ENCODE data around the gene CETN2.
"Not testable (repeated sequence)": the region's sequence is repeated elsewhere in the genome, so short reads cannot be mapped to it uniquely, and the experiment has no call there.

CETN2 gene

DNA sequence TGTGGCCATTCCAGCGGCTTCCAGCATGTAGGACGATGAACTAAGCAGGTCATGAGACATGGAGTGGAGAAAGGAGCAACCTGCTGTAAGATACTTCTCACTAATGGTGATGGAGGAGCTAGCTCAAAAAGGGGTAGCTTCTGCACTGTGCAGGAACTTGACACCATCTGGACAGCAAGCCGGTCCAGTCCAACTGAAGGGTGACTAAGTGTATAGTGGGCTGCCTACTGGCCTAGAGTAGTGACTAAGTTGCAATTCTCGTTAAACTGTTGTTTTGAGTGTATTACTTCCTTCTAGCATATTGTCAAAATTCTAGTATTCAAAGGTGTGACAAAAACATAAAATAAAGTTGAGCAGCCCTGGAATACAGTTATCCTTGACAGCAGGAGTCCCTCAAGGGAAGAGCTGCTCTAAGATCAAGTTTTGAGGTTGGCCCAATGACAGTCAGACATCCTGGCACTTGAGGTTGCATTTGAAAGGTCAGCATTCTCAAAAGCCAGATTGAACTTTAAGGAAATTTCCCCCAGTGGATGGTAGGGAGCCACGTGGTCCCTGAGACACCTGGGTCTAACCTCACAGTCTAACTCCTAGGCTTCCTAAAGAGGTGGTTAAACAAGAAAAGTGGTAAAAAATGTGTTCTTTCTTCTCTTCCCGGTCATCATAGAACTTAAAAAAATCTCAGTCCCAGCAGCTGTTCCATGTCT is 8.0 kb downstream of the CETN2 start:
- Histone ChIP-seq H3K27me3 (ENCODE audit: control insufficient read depth, insufficient read depth, low read length) (peaks cover 6% of the 10 kb centered on the region), H3K4me1 (ENCODE audit: control insufficient read depth, insufficient read depth, low read length) (no peaks in the 10 kb centered on the region), H3K27ac (ENCODE audit: low read depth, low read length) (no peak overlapping the region), H3K36me3 (ENCODE audit: control insufficient read depth, insufficient read depth, low read length) (no peaks in the 10 kb centered on the region), H3K9ac (ENCODE audit: low read length) (no peak overlapping the region), H3K4me3 (ENCODE audit: low read length) (no peak overlapping the region)

- no peaks in the 10 kb centered on the region for H3K36me3 ChIP-seq (ENCODE audit: control insufficient read depth, insufficient read depth, low read length)
Measured at GRCh38 chrX:152821145-152821765, 9.3 kb downstream of the CETN2 start.

DNA sequence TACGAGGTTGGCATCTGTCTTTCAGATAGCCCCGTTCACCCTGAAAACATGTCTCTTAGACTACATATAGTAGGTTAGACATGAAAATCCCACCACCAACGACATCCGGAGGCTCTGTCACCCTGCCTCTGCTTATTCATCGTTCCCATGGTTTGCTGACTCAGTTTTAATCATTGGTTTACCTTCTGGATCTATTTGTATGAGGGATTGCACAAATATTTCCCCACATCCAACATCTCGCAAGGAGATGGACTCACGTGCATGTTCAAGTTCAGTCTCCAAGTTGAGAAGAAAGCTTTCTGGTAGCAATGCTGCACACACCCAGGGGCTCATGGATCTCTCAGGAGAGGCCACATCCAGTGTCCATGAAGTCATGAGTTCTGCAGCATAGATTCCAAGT is 10.8 kb downstream of the CETN2 start:
- H3K9ac ChIP-seq (ENCODE audit: low read length): no peak overlapping the region
- H3K36me3 ChIP-seq (ENCODE audit: control insufficient read depth, insufficient read depth, low read length): no peaks in the 10 kb centered on the region
- H3K27ac ChIP-seq (ENCODE audit: low read depth, low read length): no peak overlapping the region
- H3K27me3 ChIP-seq (ENCODE audit: control insufficient read depth, insufficient read depth, low read length): peaks cover 6% of the 10 kb centered on the region
- H3K4me3 ChIP-seq (ENCODE audit: low read length): no peak overlapping the region
- no peaks in the 10 kb centered on the region for H3K4me1 ChIP-seq (ENCODE audit: control insufficient read depth, insufficient read depth, low read length)

More at GRCh38 chrX:152821145-152821765, 9.3 kb downstream of the CETN2 start:
- Histone ChIP-seq H3K27me3 (ENCODE audit: control insufficient read depth, insufficient read depth, low read length) (peaks cover 6% of the 10 kb centered on the region), H3K9ac (ENCODE audit: low read length) (no peak overlapping the region), H3K4me1 (ENCODE audit: control insufficient read depth, insufficient read depth, low read length) (no peaks in the 10 kb centered on the region), H3K4me3 (ENCODE audit: low read length) (no peak overlapping the region), H3K27ac (ENCODE audit: low read depth, low read length) (no peak overlapping the region)

- H3K9ac ChIP-seq (ENCODE audit: low read length): no peak overlapping the region
- H3K27ac ChIP-seq (ENCODE audit: low read depth, low read length): no peak overlapping the region
- no peaks in the 10 kb centered on the region for H3K36me3 ChIP-seq (ENCODE audit: control insufficient read depth, insufficient read depth, low read length)
- H3K4me3 ChIP-seq (ENCODE audit: low read length): no peak overlapping the region
- peaks cover 6% of the 10 kb centered on the region for H3K27me3 ChIP-seq (ENCODE audit: control insufficient read depth, insufficient read depth, low read length)
- H3K4me1 ChIP-seq (ENCODE audit: control insufficient read depth, insufficient read depth, low read length): no peaks in the 10 kb centered on the region
Measured at GRCh38 chrX:152819266-152819665, 11.3 kb downstream of the CETN2 start.

GRCh38 chrX:152818356-152818755 is 12.2 kb downstream of the CETN2 start:
- peaks cover 2% of the 10 kb centered on the region for H3K27me3 ChIP-seq (ENCODE audit: control insufficient read depth, insufficient read depth, low read length)
- no peaks in the 10 kb centered on the region for H3K4me1 ChIP-seq (ENCODE audit: control insufficient read depth, insufficient read depth, low read length)
- H3K9ac ChIP-seq (ENCODE audit: low read length): no peak overlapping the region
- H3K27ac ChIP-seq (ENCODE audit: low read depth, low read length): no peak overlapping the region
- H3K4me3 ChIP-seq (ENCODE audit: low read length): no peak overlapping the region
- H3K36me3 ChIP-seq (ENCODE audit: control insufficient read depth, insufficient read depth, low read length): no peaks in the 10 kb centered on the region

GRCh38 chrX:152817078-152817764 is 13.3 kb downstream of the CETN2 start:
- Histone ChIP-seq H3K36me3 (ENCODE audit: control insufficient read depth, insufficient read depth, low read length) (no peaks in the 10 kb centered on the region), H3K27ac (ENCODE audit: low read depth, low read length) (no peak overlapping the region), H3K4me1 (ENCODE audit: control insufficient read depth, insufficient read depth, low read length) (no peaks in the 10 kb centered on the region), H3K4me3 (ENCODE audit: low read length) (no peak overlapping the region), H3K27me3 (ENCODE audit: control insufficient read depth, insufficient read depth, low read length) (peaks cover 2% of the 10 kb centered on the region), H3K9ac (ENCODE audit: low read length) (no peak overlapping the region)

DNA sequence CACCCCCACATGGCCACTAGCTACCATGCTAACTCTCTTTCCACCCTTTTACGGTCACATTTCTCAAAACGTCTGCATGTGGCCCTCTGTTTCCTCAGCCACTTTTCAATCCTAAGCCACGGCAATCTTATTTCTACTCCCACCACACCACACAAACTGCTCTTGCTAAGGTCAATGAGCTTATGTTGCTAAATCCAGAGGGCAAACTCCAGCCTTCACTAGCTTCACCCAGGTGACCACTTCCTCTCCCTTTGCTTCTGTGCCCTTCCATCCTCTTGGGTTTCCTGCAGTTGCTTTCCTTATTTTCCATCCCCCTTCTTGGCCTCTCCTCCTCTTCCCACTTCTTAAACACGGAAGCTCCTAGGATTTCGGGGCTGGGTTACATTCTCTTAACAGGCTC is 16.5 kb downstream of the CETN2 start:
- H3K9ac ChIP-seq (ENCODE audit: low read length): no peak overlapping the region
- no peaks in the 10 kb centered on the region for H3K4me1 ChIP-seq (ENCODE audit: control insufficient read depth, insufficient read depth, low read length)
- H3K27ac ChIP-seq (ENCODE audit: low read depth, low read length): no peak overlapping the region
- no peak overlapping the region for H3K4me3 ChIP-seq (ENCODE audit: low read length)
- H3K27me3 ChIP-seq (ENCODE audit: control insufficient read depth, insufficient read depth, low read length): no peaks in the 10 kb centered on the region
- H3K36me3 ChIP-seq (ENCODE audit: control insufficient read depth, insufficient read depth, low read length): no peaks in the 10 kb centered on the region

DNA sequence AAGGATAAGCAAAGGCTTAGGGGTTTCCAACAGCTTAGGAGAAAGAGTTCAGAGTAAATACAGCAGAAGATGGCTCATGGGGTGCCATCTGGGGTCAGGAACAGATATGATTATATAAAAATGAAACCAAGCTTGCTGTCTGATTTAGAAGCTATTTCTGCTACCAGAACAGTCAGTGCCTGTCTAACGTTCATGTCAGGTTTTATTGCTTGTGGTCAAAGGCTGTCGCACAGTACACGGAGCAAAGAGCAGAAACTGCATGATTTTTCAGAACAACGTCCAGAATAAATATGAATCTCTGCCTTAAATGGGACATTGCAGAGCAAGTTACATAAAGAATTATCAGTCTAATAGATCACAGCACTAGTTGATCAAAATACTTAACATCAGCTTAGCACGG is 17.4 kb downstream of the CETN2 start:
- no peaks in the 10 kb centered on the region for H3K27me3 ChIP-seq (ENCODE audit: control insufficient read depth, insufficient read depth, low read length)
- H3K9ac ChIP-seq (ENCODE audit: low read length): no peak overlapping the region
- no peak overlapping the region for H3K4me3 ChIP-seq (ENCODE audit: low read length)
- H3K36me3 ChIP-seq (ENCODE audit: control insufficient read depth, insufficient read depth, low read length): no peaks in the 10 kb centered on the region
- no peaks in the 10 kb centered on the region for H3K4me1 ChIP-seq (ENCODE audit: control insufficient read depth, insufficient read depth, low read length)
- H3K27ac ChIP-seq (ENCODE audit: low read depth, low read length): no peak overlapping the region

- Histone ChIP-seq H3K27ac (ENCODE audit: low read depth, low read length) (no peak overlapping the region), H3K9ac (ENCODE audit: low read length) (no peak overlapping the region), H3K27me3 (ENCODE audit: control insufficient read depth, insufficient read depth, low read length) (no peaks in the 10 kb centered on the region), H3K4me1 (ENCODE audit: control insufficient read depth, insufficient read depth, low read length) (no peaks in the 10 kb centered on the region), H3K36me3 (ENCODE audit: control insufficient read depth, insufficient read depth, low read length) (no peaks in the 10 kb centered on the region), H3K4me3 (ENCODE audit: low read length) (no peak overlapping the region)
Measured at GRCh38 chrX:152810403-152810802, 20.2 kb downstream of the CETN2 start.

GRCh38 chrX:152806035-152806434 is 24.5 kb downstream of the CETN2 start:
- Histone ChIP-seq H3K27me3 (ENCODE audit: control insufficient read depth, insufficient read depth, low read length) (no peaks in the 10 kb centered on the region), H3K36me3 (ENCODE audit: control insufficient read depth, insufficient read depth, low read length) (no peaks in the 10 kb centered on the region), H3K27ac (ENCODE audit: low read depth, low read length) (no peak overlapping the region), H3K4me1 (ENCODE audit: control insufficient read depth, insufficient read depth, low read length) (no peaks in the 10 kb centered on the region), H3K9ac (ENCODE audit: low read length) (no peak overlapping the region), H3K4me3 (ENCODE audit: low read length) (no peak overlapping the region)

DNA sequence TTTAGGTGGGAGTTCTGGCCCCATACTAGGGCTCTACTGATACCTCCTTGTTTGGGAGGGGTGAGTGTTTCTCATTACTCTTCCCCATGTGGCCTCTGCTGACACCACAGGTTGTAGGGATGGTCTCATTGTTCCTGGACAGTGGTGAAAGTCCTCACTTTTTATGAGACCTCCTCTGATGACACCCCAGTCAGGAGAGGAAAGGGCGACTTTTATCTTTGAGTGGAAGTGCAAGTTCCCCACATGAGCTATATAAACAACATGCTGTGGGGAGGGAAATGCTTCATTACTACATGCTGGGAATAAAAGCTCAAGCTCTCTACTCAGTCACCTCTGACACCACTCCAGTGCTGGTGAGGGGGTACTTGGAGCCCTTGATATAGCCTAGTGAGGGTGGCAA is 31.6 kb downstream of the CETN2 start:
- Histone ChIP-seq H3K27ac (ENCODE audit: low read depth, low read length) (no peak overlapping the region), H3K36me3 (ENCODE audit: control insufficient read depth, insufficient read depth, low read length) (no peaks in the 10 kb centered on the region), H3K4me1 (ENCODE audit: control insufficient read depth, insufficient read depth, low read length) (no peaks in the 10 kb centered on the region), H3K4me3 (ENCODE audit: low read length) (no peak overlapping the region), H3K27me3 (ENCODE audit: control insufficient read depth, insufficient read depth, low read length) (no peaks in the 10 kb centered on the region), H3K9ac (ENCODE audit: low read length) (no peak overlapping the region)

GRCh38 chrX:152787062-152787461 is 43.5 kb downstream of the CETN2 start:
- not testable (repeated sequence) for H3K9ac ChIP-seq (ENCODE audit: low read length); H3K4me3 ChIP-seq (ENCODE audit: low read length); H3K27me3 ChIP-seq (ENCODE audit: control insufficient read depth, insufficient read depth, low read length); H3K27ac ChIP-seq (ENCODE audit: low read depth, low read length); H3K4me1 ChIP-seq (ENCODE audit: control insufficient read depth, insufficient read depth, low read length); H3K36me3 ChIP-seq (ENCODE audit: control insufficient read depth, insufficient read depth, low read length)
